CD8-positive, alpha-beta memory T cell (primary cell): ENCODE data around the gene CD38. TPM values are rescaled to one million over a fixed set of nuclear protein-coding genes. Genes with fewer than 3 reads are reported as not detected.
"Not testable (repeated sequence)": the region's sequence is repeated elsewhere in the genome, so short reads cannot be mapped to it uniquely, and the experiment has no call there.

Experiments used
- CTCF ChIA-PET: fragments of 350-600 bp; sonication (Branson Sonifier 250); formaldehyde crosslinking; loops from one replicate; lab custom pipeline; 2021; ENCODE audit warnings: antibody characterized with exemption; lab: Charles Lee
- POLR2A ChIA-PET: fragments of 350-600 bp; sonication (Branson Sonifier 250); formaldehyde crosslinking; loops from one replicate; lab custom pipeline; 2021; ENCODE audit warnings: antibody characterized with exemption; lab: Charles Lee
- DNase-seq, 5 donors: peaks; one replicate each; pipeline versions ENCODE4 v3.0.0 to v3.0.0-alpha.2; 2020 to 2022; ENCODE audit warnings: mixed read lengths in 1 of 5
- H3K27ac ChIP-seq: one replicate; pipeline ENCODE4 v1.7.0; 2013; ENCODE audit warnings: low read depth, mild to moderate bottlenecking, low read length, moderate library complexity
- H3K27me3 ChIP-seq: 2 replicates; pipeline ENCODE4 v1.7.0; 2013; ENCODE audit warnings: low read length, mild to moderate bottlenecking; ENCODE audit not compliant: insufficient read depth, poor library complexity, severe bottlenecking
- H3K36me3 ChIP-seq: 2 replicates; pipeline ENCODE4 v1.7.0; 2013; ENCODE audit warnings: mild to moderate bottlenecking, low read length, moderate library complexity; ENCODE audit not compliant: insufficient read depth
- H3K4me1 ChIP-seq: 2 replicates; pipeline ENCODE4 v1.7.0; 2013; ENCODE audit warnings: mild to moderate bottlenecking, low read length, moderate library complexity; ENCODE audit not compliant: insufficient read depth
- H3K4me3 ChIP-seq: 2 replicates; pipeline ENCODE4 v1.7.0; 2013; ENCODE audit warnings: mild to moderate bottlenecking, low read length
- H3K9me3 ChIP-seq: 2 replicates; pipeline ENCODE4 v1.7.0; 2013; ENCODE audit warnings: mild to moderate bottlenecking, low read length
- H3K27ac Mint-ChIP-seq, 8 donors: one replicate each; pipeline ENCODE4 v1.8.0; 2020 to 2021; ENCODE audit warnings: mixed read lengths in 8 of 8, mild to moderate bottlenecking in 6 of 8, inconsistent platforms in 3 of 8, moderate library complexity in 3 of 8
- H3K27me3 Mint-ChIP-seq, 2 donors: one replicate each; pipeline ENCODE4 v1.8.0; 2020 to 2021; ENCODE audit warnings: mixed read lengths in 2 of 2, mild to moderate bottlenecking in 1 of 2, moderate library complexity in 1 of 2
- H3K36me3 Mint-ChIP-seq, 3 donors: one replicate each; pipeline ENCODE4 v1.8.0; 2020 to 2021; ENCODE audit warnings: mixed read lengths in 3 of 3, inconsistent platforms in 1 of 3, mild to moderate bottlenecking in 1 of 3
- H3K4me1 Mint-ChIP-seq, 3 donors: one replicate each; pipeline ENCODE4 v1.8.0; 2020 to 2021; ENCODE audit warnings: mixed read lengths in 3 of 3, inconsistent platforms in 1 of 3, mild to moderate bottlenecking in 1 of 3
- H3K4me3 Mint-ChIP-seq, 7 donors: one replicate each; pipeline ENCODE4 v1.8.0; 2020 to 2021; ENCODE audit warnings: mixed read lengths in 7 of 7, mild to moderate bottlenecking in 6 of 7, moderate library complexity in 4 of 7, inconsistent platforms in 2 of 7
- H3K9me3 Mint-ChIP-seq, 5 donors: one replicate each; pipeline ENCODE4 v1.8.0; 2020 to 2022; ENCODE audit warnings: mixed read lengths in 5 of 5, mild to moderate bottlenecking in 3 of 5, moderate library complexity in 2 of 5, inconsistent platforms in 1 of 5
- polyA plus RNA-seq: library from polyadenylated mRNA; unstranded; fragments of 300-500 nt; fragmentation: Illumina TruSeq; gene quantifications from one replicate; pipeline ENCODE4 v1.2.3, GENCODE V29; 2021
- total RNA-seq, 2 experiments: library from RNA; stranded (reverse); gene quantifications; one replicate each; pipeline ENCODE4 v1.2.3, GENCODE V29; 2021

Gene CD38
- total RNA-seq, result 10 to 100 TPM in 1 of 2 experiments, 1 to 10 TPM in 1; 9.0 to 11.7 TPM
- 2.1 TPM for polyA plus RNA-seq

DNA sequence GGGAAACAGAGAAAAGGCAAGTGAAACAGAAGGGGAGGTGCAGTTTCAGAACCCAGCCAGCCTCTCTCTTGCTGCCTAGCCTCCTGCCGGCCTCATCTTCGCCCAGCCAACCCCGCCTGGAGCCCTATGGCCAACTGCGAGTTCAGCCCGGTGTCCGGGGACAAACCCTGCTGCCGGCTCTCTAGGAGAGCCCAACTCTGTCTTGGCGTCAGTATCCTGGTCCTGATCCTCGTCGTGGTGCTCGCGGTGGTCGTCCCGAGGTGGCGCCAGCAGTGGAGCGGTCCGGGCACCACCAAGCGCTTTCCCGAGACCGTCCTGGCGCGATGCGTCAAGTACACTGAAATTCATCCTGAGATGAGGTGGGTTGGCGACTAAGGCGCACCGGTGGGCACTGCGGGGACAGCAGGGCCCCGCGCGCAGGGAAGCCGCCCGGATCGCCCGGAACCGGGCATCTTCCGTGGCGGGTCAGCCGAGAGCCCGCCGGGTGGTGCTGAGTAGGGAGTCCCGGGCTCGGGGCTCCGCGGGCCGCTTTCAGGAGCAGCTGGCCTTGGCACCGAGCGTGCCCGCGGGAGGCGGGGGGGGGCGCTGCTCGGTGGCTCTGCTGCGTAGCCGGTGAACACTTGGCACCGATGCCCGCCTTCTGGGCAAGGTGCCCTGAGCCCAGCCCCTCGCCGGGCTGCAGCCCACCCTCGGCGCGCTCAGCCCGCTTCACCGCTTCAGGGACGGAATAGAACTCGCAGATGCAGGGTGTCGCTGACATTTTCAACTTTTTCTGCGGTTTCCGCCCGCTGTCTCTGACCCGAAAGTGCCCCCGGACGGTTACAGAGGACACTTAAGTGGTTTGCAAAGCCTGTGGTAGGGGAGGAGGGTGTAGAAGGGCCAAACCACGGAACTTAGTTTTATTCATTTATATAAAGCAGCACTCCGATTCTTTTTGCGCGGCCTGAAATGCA lies at the start of gene CD38:
Gene CD38 (plus strand): TSS at position 40 of the 953 bp plus-strand sequence. CDS start 87 bp downstream, at position 127.
- Mint-ChIP-seq H3K27ac (peak within 1 kb of the TSS in 6 of 8 donors; percentile 36 to 84 (median 63)), H3K4me1 (peaks cover 34 to 57% (median 44%) of the 10 kb centered on the region in 3 donors), H3K4me3 (peak within 1 kb of the TSS; percentile 75 to 92 (median 84)), H3K27me3 (peaks cover 3 to 12% of the 10 kb centered on the region in 2 donors), H3K9me3 (no peaks in the 10 kb centered on the region), H3K36me3 (no peaks in the 10 kb centered on the region)
- Histone ChIP-seq H3K27me3 (no peaks in the 10 kb centered on the region), H3K36me3 (no peaks in the 10 kb centered on the region), H3K4me3 (peak within 1 kb of the TSS; percentile 58), H3K4me1 (peaks cover 38% of the 10 kb centered on the region), H3K9me3 (no peaks in the 10 kb centered on the region), H3K27ac (no peak within 1 kb of the TSS)
- ChIA-PET POLR2A (no interaction called here), CTCF (interaction anchor here (1.7 to 2.0 kb wide), 2 partner anchors 22 to 27 kb away, joined by 5 to 6 read pairs; no protein-coding TSS in a partner anchor)
- DNase-seq, result peak; percentile 19 to 65 (median 43)

DNA sequence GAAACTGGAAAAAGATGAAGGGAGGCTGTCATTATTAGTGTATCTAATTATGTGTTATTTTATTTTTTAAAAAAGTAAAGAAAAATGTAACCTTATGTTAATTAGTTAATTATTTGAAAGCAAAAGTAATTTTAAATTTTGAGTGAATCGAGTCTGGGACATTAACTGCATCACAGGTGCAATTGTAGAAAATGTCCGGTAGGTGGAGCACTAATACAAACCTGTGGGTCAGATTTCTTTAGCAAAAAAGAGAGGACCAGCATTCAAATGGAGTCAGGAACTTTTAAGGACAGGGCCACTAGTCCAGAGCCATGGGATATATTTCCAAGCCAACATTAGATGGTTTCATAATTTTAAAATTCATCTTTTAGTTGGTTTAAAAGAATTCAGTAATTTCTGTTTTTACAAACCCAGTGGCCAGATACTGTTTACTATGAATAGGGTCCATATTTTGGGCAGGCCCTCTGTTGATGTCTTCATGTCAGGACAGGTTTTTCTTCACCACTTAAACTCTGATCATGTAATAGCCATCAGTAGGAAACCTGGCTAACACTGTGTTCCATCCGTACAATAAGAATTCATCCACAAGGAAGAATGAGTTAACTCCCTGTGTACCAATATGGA lies 48.1 kb upstream of the CD38 start:
- Histone ChIP-seq H3K36me3 (no peaks in the 10 kb centered on the region), H3K27me3 (no peaks in the 10 kb centered on the region), H3K9me3 (no peaks in the 10 kb centered on the region), H3K4me3 (no peak overlapping the region), H3K27ac (no peak overlapping the region), H3K4me1 (no peaks in the 10 kb centered on the region)
- H3K27me3 Mint-ChIP-seq, result peaks cover 2 to 7% of the 10 kb centered on the region in 2 donors
- H3K4me1 Mint-ChIP-seq, result peaks cover 4 to 13% (median 10%) of the 10 kb centered on the region in 3 donors
- peak in 3 of 5 donors; percentile 6 to 55 (median 44) for DNase-seq
- CTCF ChIA-PET, result interaction anchor here (1.1 to 1.6 kb wide), 2 partner anchors 10 to 35 kb away, joined by 3 to 6 read pairs; no protein-coding TSS in a partner anchor
- no peak overlapping the region for H3K4me3 Mint-ChIP-seq
- H3K36me3 Mint-ChIP-seq, result peaks cover 0 to under 1% (median 0%) of the 10 kb centered on the region in 3 donors
- peak overlapping the region in 2 of 8 donors; percentile 10 to 40 for H3K27ac Mint-ChIP-seq
- POLR2A ChIA-PET, result no interaction called here
- H3K9me3 Mint-ChIP-seq, result no peaks in the 10 kb centered on the region

DNA sequence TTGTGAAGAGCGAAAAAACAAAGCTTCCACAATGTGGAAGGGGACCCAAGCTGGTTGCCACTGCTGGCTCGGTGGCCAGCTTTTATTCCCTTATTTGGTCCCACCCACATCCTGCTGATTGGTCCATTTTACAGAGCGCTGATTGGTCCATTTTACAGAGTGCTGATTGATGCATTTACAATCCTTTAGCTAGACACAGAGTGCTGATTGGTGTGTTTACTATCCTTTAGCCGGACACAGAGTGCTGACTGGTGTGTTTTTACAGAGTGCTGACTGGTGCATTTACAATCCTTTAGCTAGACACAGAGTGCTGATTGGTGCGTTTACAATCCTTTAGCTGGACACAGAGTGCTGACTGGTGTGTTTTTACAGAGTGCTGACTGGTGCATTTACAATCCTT lies 45.1 kb upstream of the CD38 start:
- H3K4me1 ChIP-seq, H3K27ac Mint-ChIP-seq, H3K9me3 ChIP-seq, POLR2A ChIA-PET, H3K27ac ChIP-seq, H3K4me3 ChIP-seq, H3K4me1 Mint-ChIP-seq, H3K9me3 Mint-ChIP-seq, DNase-seq, H3K36me3 Mint-ChIP-seq, H3K27me3 ChIP-seq, H3K36me3 ChIP-seq, H3K4me3 Mint-ChIP-seq: not testable (repeated sequence)
- CTCF ChIA-PET, result interaction anchor here (1.3 to 2.9 kb wide), 3 partner anchors 21 to 223 kb away, joined by 6 to 9 read pairs (median 6); no protein-coding TSS in a partner anchor
- H3K27me3 Mint-ChIP-seq, result peaks cover 6 to 12% of the 10 kb centered on the region in 2 donors

DNA sequence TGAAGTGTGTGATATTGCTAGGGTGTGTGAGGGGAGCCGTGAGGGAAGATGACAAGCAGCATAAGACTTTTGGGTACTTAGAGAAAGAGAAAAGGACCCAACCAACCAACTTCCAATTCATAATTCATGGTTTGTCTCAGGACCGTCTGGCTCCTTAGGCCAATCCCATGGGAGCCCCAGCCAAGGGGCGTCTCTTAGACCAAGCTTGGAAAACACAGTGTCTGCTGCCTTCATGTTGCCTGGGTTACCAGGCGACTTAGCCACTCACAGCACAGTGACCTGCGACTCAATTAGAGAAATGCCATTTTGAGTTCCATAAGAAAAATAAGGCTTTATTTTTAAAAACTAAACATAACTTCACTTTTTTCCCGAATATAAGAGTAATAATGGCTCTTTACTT lies 42.6 kb upstream of the CD38 start:
- peaks cover 0 to 3% (median 0%) of the 10 kb centered on the region in 5 donors for H3K9me3 Mint-ChIP-seq
- H3K4me1 Mint-ChIP-seq, result peaks cover 0 to 4% (median 0%) of the 10 kb centered on the region in 3 donors
- H3K4me3 ChIP-seq, result no peak overlapping the region
- no peak overlapping the region for H3K4me3 Mint-ChIP-seq
- no peak overlapping the region for H3K27ac ChIP-seq
- no peaks in the 10 kb centered on the region for H3K4me1 ChIP-seq
- H3K27ac Mint-ChIP-seq, result no peak overlapping the region
- ChIA-PET CTCF (no interaction called here), POLR2A (no interaction called here)
- H3K36me3 Mint-ChIP-seq, result peaks cover 0 to 3% (median 0%) of the 10 kb centered on the region in 3 donors
- H3K9me3 ChIP-seq, result no peaks in the 10 kb centered on the region
- H3K27me3 ChIP-seq, result no peaks in the 10 kb centered on the region
- H3K36me3 ChIP-seq, result no peaks in the 10 kb centered on the region
- DNase-seq, result no peak
- H3K27me3 Mint-ChIP-seq, result peaks cover 7 to 12% of the 10 kb centered on the region in 2 donors

DNA sequence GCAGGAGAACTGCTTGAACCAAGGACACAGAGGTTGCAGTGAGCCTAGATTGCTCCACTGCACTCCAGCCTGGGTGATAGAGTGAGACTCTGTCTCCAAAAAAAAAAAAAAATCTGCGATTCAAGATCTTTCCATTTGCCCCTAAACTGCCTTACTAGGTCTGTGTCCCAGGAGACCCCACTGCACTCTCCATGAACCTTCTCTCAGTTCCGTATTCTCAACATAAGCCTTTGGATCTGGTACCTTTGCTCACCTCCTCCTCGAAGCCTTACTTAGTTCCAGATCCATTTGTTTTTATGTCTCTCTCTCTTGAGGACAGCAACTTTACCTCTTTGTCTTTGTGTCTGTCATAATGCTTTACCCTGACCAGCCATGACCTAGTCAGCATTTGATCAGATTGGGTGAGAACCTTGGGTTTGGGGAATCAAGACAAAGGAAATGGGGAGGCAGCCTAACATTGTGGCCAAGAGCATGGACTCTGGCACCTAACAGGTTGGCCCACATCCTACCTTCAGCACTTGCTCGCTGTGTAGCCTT lies 41.5 kb upstream of the CD38 start:
- no peak overlapping the region for H3K4me3 Mint-ChIP-seq
- DNase-seq, result no peak
- no peak overlapping the region for H3K27ac ChIP-seq
- no peaks in the 10 kb centered on the region for H3K9me3 ChIP-seq
- ChIA-PET POLR2A (no interaction called here), CTCF (interaction anchor here (0.9 to 1.2 kb wide), 3 partner anchors 10 to 219 kb away, joined by 3 read pairs; no protein-coding TSS in a partner anchor)
- H3K27ac Mint-ChIP-seq, result peak overlapping the region in 1 of 8 donors; percentile 13
- H3K36me3 Mint-ChIP-seq, result peaks cover 0 to 5% (median 3%) of the 10 kb centered on the region in 3 donors
- H3K9me3 Mint-ChIP-seq, result peaks cover 0 to 8% (median 5%) of the 10 kb centered on the region in 5 donors
- no peaks in the 10 kb centered on the region for H3K27me3 ChIP-seq
- H3K27me3 Mint-ChIP-seq, result peaks cover 10 to 12% of the 10 kb centered on the region in 2 donors
- no peaks in the 10 kb centered on the region for H3K4me1 ChIP-seq
- H3K4me1 Mint-ChIP-seq, result peaks cover 0 to 4% (median 0%) of the 10 kb centered on the region in 3 donors
- H3K36me3 ChIP-seq, result no peaks in the 10 kb centered on the region
- H3K4me3 ChIP-seq, result no peak overlapping the region

DNA sequence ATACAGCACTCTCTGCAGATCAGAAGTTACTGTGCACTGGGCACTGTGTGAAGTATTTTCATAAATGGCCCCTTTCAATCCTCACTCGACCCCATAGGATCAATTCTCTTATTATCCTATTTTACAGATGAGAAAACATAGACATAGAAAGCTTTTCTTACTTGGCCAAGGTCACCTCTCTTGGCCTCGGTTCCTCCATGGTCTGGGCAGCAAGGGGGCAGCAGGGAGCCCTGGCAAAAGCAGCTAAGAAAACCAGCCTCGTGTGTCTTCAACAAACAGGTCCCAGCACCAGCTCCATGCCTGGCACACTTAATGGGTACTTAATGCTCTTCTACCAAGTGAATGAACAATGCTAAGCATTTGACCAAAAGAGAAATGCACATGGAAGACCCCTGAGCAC lies 40.9 kb upstream of the CD38 start:
- POLR2A ChIA-PET, result no interaction called here
- no peaks in the 10 kb centered on the region for H3K27me3 ChIP-seq

DNA sequence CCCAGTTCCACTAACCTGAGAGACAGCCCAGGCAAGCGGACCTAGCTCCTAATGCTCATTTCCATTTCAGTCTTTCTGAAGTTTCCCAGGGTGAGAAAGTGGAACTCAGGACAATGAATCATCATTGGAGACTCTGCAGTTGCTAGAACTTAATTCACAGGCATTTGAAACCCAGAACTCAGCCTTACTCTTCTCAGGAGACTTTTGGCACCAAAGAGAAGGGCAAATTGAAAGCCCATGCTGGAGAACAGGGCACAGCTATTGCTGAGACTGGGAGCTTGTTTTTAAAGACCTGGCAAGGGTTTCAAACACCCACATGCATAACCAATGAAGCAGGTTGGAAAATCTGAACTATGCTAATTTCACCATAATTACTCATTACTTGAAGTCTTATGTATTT lies 39.3 kb upstream of the CD38 start:
- H3K9me3 Mint-ChIP-seq, result peaks cover 0 to 18% (median 12%) of the 10 kb centered on the region in 5 donors
- CTCF ChIA-PET, result interaction anchor here (1.2 to 1.9 kb wide), 2 partner anchors 17 to 67 kb away, joined by 5 to 6 read pairs; no protein-coding TSS in a partner anchor
- H3K4me1 ChIP-seq, result no peaks in the 10 kb centered on the region
- peaks cover 0 to 2% (median 0%) of the 10 kb centered on the region in 3 donors for H3K4me1 Mint-ChIP-seq
- no peak overlapping the region for H3K27ac Mint-ChIP-seq
- H3K36me3 Mint-ChIP-seq, result peaks cover 0 to 17% (median 4%) of the 10 kb centered on the region in 3 donors
- H3K9me3 ChIP-seq, result peaks cover 6% of the 10 kb centered on the region
- no peak overlapping the region for H3K4me3 Mint-ChIP-seq
- no peak overlapping the region for H3K4me3 ChIP-seq
- peaks cover 10% of the 10 kb centered on the region in 2 donors for H3K27me3 Mint-ChIP-seq
- no peak overlapping the region for H3K27ac ChIP-seq
- DNase-seq, result no peak
- H3K27me3 ChIP-seq, result no peaks in the 10 kb centered on the region
- POLR2A ChIA-PET, result no interaction called here
- no peaks in the 10 kb centered on the region for H3K36me3 ChIP-seq

More for the DNA sequence above, 40.9 kb upstream of the CD38 start:
- CTCF ChIA-PET, result interaction anchor here (0.9 to 1.2 kb wide), 3 partner anchors 11 to 219 kb away, joined by 3 read pairs; no protein-coding TSS in a partner anchor
- Histone ChIP-seq H3K36me3 (no peaks in the 10 kb centered on the region), H3K4me3 (no peak overlapping the region), H3K27ac (no peak overlapping the region), H3K4me1 (no peaks in the 10 kb centered on the region), H3K9me3 (peaks cover 6% of the 10 kb centered on the region)
- Mint-ChIP-seq H3K9me3 (peaks cover 0 to 13% (median 7%) of the 10 kb centered on the region in 5 donors), H3K27me3 (peaks cover 10 to 12% of the 10 kb centered on the region in 2 donors), H3K27ac (no peak overlapping the region), H3K4me1 (peaks cover 0 to 4% (median 0%) of the 10 kb centered on the region in 3 donors), H3K4me3 (no peak overlapping the region), H3K36me3 (peaks cover 0 to 7% (median 3%) of the 10 kb centered on the region in 3 donors)
- no peak for DNase-seq
